OCI-LY1 (cell line): Measurements from ENCODE around the gene CDK5RAP2.
A peak's percentile ranks its signal among the peaks of the same experiment; 100 is the strongest.

Experiments
- EZH2 ChIP-seq: fragments of 200-600 bp; sonication (generic), shearing (Covaris generic); IDR thresholded peaks from 2 replicates; pipeline ENCODE4 v1.8.0; 2017; ENCODE audit warnings: borderline replicate concordance, mixed run types, mild to moderate bottlenecking, antibody characterized with exemption, low read length, moderate library complexity, mixed read lengths
- TF ChIP-seq, protein P1 (sequence below): fragments of 200-600 bp; sonication (generic), shearing (Covaris generic); IDR thresholded peaks from 2 replicates; pipeline ENCODE4 v1.5.1; 2017; ENCODE audit warnings: mild to moderate bottlenecking, antibody characterized with exemption, low read length, moderate library complexity, mixed read lengths

- TF ChIP-seq, protein P1, sequence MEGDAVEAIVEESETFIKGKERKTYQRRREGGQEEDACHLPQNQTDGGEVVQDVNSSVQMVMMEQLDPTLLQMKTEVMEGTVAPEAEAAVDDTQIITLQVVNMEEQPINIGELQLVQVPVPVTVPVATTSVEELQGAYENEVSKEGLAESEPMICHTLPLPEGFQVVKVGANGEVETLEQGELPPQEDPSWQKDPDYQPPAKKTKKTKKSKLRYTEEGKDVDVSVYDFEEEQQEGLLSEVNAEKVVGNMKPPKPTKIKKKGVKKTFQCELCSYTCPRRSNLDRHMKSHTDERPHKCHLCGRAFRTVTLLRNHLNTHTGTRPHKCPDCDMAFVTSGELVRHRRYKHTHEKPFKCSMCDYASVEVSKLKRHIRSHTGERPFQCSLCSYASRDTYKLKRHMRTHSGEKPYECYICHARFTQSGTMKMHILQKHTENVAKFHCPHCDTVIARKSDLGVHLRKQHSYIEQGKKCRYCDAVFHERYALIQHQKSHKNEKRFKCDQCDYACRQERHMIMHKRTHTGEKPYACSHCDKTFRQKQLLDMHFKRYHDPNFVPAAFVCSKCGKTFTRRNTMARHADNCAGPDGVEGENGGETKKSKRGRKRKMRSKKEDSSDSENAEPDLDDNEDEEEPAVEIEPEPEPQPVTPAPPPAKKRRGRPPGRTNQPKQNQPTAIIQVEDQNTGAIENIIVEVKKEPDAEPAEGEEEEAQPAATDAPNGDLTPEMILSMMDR, result peak; percentile 74
- TF ChIP-seq EZH2, result no peak
These were observed 231.0 kb downstream of the CDK5RAP2 start for GRCh38 chr9:120348951-120349429.
